ENCODE results near the gene TSPAN31. TPM values are rescaled to one million over a fixed set of nuclear protein-coding genes. Genes with fewer than 3 reads are reported as not detected.

Gene TSPAN31
- total and polyA plus RNA-seq, 7 donors: 12.0 to 85.8 (median 43.2) TPM

GRCh38 chr12:57767876-57768275, 23.0 kb downstream of the TSPAN31 start:
- Histone ChIP-seq H3K4me3 (no peak overlapping the region), H3K4me1 (peaks cover 0 to 42% (median 36%) of the 10 kb centered on the region in 4 donors), H3K36me3 (peaks cover 0 to 17% (median 0%) of the 10 kb centered on the region in 4 donors), H3K27ac (no peak overlapping the region), H3K9me3 (no peaks in the 10 kb centered on the region), H3K27me3 (peaks cover 28 to 40% (median 39%) of the 10 kb centered on the region in 3 donors)
- TF ChIP-seq CTCF (IDR thresholded peaks at IDR 0.05): no peak
- no peak for DNase-seq
- intact Hi-C loops (cut with DNase I): no loop called here
- WGBS, 2 donors: 94 to 97% methylated on average over 3 of the region's 3 CpGs

GRCh38 chr12:57769594-57769993, 24.8 kb downstream of the TSPAN31 start:
- 95 to 96% methylated on average over 11 of the region's 11 CpGs for WGBS, 2 donors
- no peak for TF ChIP-seq POLR2AphosphoS5 (IDR thresholded peaks at IDR 0.05)
- no peak for TF ChIP-seq POLR2A (IDR thresholded peaks at IDR 0.05)
- TF ChIP-seq CTCF (IDR thresholded peaks at IDR 0.05): no peak
- no peak for TF ChIP-seq EP300 (IDR thresholded peaks at IDR 0.05)
- DNase-seq: no peak
- peaks cover 0 to 47% (median 41%) of the 10 kb centered on the region in 4 donors for H3K4me1 ChIP-seq
- H3K27me3 ChIP-seq: peaks cover 16 to 23% (median 22%) of the 10 kb centered on the region in 3 donors
- peaks cover 0 to 17% (median 0%) of the 10 kb centered on the region in 4 donors for H3K36me3 ChIP-seq
- no peaks in the 10 kb centered on the region for H3K9me3 ChIP-seq
- H3K27ac ChIP-seq: no peak overlapping the region
- H3K4me3 ChIP-seq: no peak overlapping the region
- intact Hi-C loops (cut with DNase I): no loop called here

- peak overlapping the region; percentile 91 to 96 (median 93) for H3K27ac ChIP-seq
- H3K36me3 ChIP-seq: peaks cover 0 to 24% (median 0%) of the 10 kb centered on the region in 4 donors
- DNase-seq: no peak
- peaks cover 4 to 11% (median 10%) of the 10 kb centered on the region in 3 donors for H3K27me3 ChIP-seq
- 86 to 90% methylated on average over 4 of the region's 4 CpGs for WGBS, 2 donors
- peaks cover 0 to 35% (median 30%) of the 10 kb centered on the region in 4 donors for H3K4me1 ChIP-seq
- TF ChIP-seq POLR2A (IDR thresholded peaks at IDR 0.05) (no peak), CTCF (IDR thresholded peaks at IDR 0.05) (no peak), POLR2AphosphoS5 (IDR thresholded peaks at IDR 0.05) (no peak), EP300 (IDR thresholded peaks at IDR 0.05) (no peak)
- intact Hi-C loops (cut with DNase I): no loop called here
- no peak overlapping the region for H3K4me3 ChIP-seq
- H3K9me3 ChIP-seq: no peaks in the 10 kb centered on the region
These were observed 25.9 kb downstream of the TSPAN31 start for GRCh38 chr12:57770734-57771133.

GRCh38 chr12:57771236-57771872, 26.5 kb downstream of the TSPAN31 start:
- intact Hi-C loops (cut with DNase I): no loop called here
- 2 to 4% methylated on average over 16 of the region's 16 CpGs for WGBS, 2 donors
- H3K27me3 ChIP-seq: peaks cover 0 to 5% (median 4%) of the 10 kb centered on the region in 3 donors
- peaks cover 0 to 29% (median 0%) of the 10 kb centered on the region in 4 donors for H3K36me3 ChIP-seq
- H3K27ac ChIP-seq: peak overlapping the region; percentile 91 to 96 (median 93)
- no peaks in the 10 kb centered on the region for H3K9me3 ChIP-seq
- DNase-seq: peak; percentile 95
- TF ChIP-seq POLR2A (IDR thresholded peaks at IDR 0.05) (no peak), CTCF (IDR thresholded peaks at IDR 0.05) (no peak), EP300 (IDR thresholded peaks at IDR 0.05) (no peak), POLR2AphosphoS5 (IDR thresholded peaks at IDR 0.05) (no peak)
- peaks cover 0 to 29% (median 24%) of the 10 kb centered on the region in 4 donors for H3K4me1 ChIP-seq
- peak overlapping the region; percentile 66 to 80 (median 70) for H3K4me3 ChIP-seq

Measured in sigmoid colon (tissue), 7 donors.